Activated naive CD8-positive, alpha-beta T cell treated with anti-CD3 and anti-CD28 coated beads for 36 hours (primary cell): ENCODE measurements around the gene STXBP1. TPM values are rescaled to one million over a fixed set of nuclear protein-coding genes. Genes with fewer than 3 reads are reported as not detected.
"Not testable (repeated sequence)": the region's sequence is repeated elsewhere in the genome, so short reads cannot be mapped to it uniquely, and the experiment has no call there.

Experiments
- DNase-seq: peaks from one replicate; pipeline ENCODE4 v3.0.0; 2021
- H3K27ac Mint-ChIP-seq: one replicate; pipeline ENCODE4 v1.8.0; 2022; ENCODE audit warnings: mild to moderate bottlenecking, moderate library complexity, mixed read lengths
- H3K27me3 Mint-ChIP-seq: one replicate; pipeline ENCODE4 v1.8.0; 2022; ENCODE audit warnings: mild to moderate bottlenecking, mixed read lengths
- H3K36me3 Mint-ChIP-seq: one replicate; pipeline ENCODE4 v1.8.0; 2021; ENCODE audit warnings: mild to moderate bottlenecking, mixed read lengths
- H3K4me1 Mint-ChIP-seq: one replicate; pipeline ENCODE4 v1.8.0; 2021; ENCODE audit warnings: mixed read lengths
- H3K4me3 Mint-ChIP-seq: one replicate; pipeline ENCODE4 v1.8.0; 2022; ENCODE audit warnings: mild to moderate bottlenecking, moderate library complexity, mixed read lengths
- H3K9me3 Mint-ChIP-seq: one replicate; pipeline ENCODE4 v1.8.0; 2022; ENCODE audit warnings: mixed read lengths
- total RNA-seq, 2 experiments: library from RNA; stranded (reverse); gene quantifications; one replicate each; pipeline ENCODE4 v1.2.3, GENCODE V29; 2021

STXBP1 gene
- total RNA-seq, 2 experiments from 2014 or later = 18.8 to 19.9 TPM

GRCh38 chr9:127588740-127589506 is 23.2 kb upstream of the STXBP1 start:
- Mint-ChIP-seq H3K9me3 (no peaks in the 10 kb centered on the region), H3K27ac (no peak overlapping the region), H3K4me3 (no peak overlapping the region), H3K4me1 (peaks cover 4% of the 10 kb centered on the region), H3K36me3 (no peaks in the 10 kb centered on the region), H3K27me3 (peaks cover 11% of the 10 kb centered on the region)
- DNase-seq = no peak

GRCh38 chr9:127589955-127590370 is 22.1 kb upstream of the STXBP1 start:
- Mint-ChIP-seq H3K36me3 (no peaks in the 10 kb centered on the region), H3K27me3 (peaks cover 11% of the 10 kb centered on the region), H3K27ac (no peak overlapping the region), H3K4me1 (peaks cover 4% of the 10 kb centered on the region), H3K4me3 (no peak overlapping the region), H3K9me3 (no peaks in the 10 kb centered on the region)
- DNase-seq = no peak

- no peaks in the 10 kb centered on the region for H3K27me3 Mint-ChIP-seq
Measured at GRCh38 chr9:127595611-127596010, 16.5 kb upstream of the STXBP1 start.

DNA sequence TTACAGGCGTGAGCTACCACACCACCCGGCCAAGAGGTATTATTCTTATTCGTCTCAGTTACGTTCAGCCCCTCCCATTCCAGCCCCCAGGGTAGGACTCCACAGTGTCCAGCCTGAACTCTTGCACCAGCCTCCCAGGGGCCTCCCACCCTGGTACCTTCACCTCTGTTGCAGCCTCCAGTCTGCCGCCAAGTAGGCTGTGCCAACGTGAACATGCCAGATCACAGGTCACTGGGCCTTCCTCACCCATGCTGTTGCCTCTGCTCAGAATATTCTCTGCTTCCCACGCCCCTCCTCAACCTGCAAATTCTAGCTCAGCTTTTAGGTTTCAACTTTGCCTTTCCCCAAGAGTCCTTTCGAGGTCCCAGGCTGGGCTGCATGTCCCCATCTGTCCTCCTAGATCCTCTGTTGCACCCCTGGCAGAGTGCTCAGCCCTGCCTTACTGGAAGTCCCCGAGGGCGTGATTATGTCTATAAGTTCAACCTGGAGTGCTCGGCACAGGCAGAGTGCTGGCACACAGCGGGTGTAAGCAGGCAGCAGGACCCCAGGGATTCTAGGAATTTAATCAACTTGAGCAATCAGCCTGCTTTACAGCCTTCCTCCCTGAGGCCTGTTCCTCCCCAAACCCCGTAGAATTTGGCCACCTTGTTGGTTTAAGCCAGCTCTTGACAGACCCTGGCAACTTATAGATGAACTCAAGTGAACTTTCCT is 13.1 kb upstream of the STXBP1 start:
- no peak overlapping the region for H3K27ac Mint-ChIP-seq
- H3K4me1 Mint-ChIP-seq = no peaks in the 10 kb centered on the region
- H3K36me3 Mint-ChIP-seq = no peaks in the 10 kb centered on the region
- peaks cover 7% of the 10 kb centered on the region for H3K27me3 Mint-ChIP-seq
- H3K9me3 Mint-ChIP-seq = no peaks in the 10 kb centered on the region
- H3K4me3 Mint-ChIP-seq = no peak overlapping the region
- no peak for DNase-seq

More at GRCh38 chr9:127595611-127596010, 16.5 kb upstream of the STXBP1 start:
- H3K36me3 Mint-ChIP-seq = no peaks in the 10 kb centered on the region
- H3K27ac Mint-ChIP-seq = no peak overlapping the region
- H3K9me3 Mint-ChIP-seq = no peaks in the 10 kb centered on the region
- no peak overlapping the region for H3K4me3 Mint-ChIP-seq
- no peak for DNase-seq
- no peaks in the 10 kb centered on the region for H3K4me1 Mint-ChIP-seq

DNA sequence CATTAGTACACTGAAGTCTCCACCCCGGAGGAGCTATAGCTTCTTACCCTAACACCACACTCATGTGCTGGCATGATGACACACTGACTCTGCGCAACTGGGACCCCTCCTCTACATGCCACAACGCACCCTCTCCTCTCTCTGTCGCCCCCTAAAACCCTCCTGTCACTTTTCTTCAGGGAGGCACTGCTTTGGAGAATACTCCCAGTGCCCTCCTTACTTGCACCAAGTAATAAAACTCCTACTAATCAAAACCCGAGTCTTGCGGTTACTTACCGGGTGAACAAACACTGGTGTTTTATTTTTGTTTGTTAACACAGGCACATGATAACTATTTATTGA is 12.6 kb upstream of the STXBP1 start:
- H3K9me3 Mint-ChIP-seq = no peaks in the 10 kb centered on the region
- H3K36me3 Mint-ChIP-seq = no peaks in the 10 kb centered on the region
- H3K27ac Mint-ChIP-seq = no peak overlapping the region
- no peak overlapping the region for H3K4me3 Mint-ChIP-seq
- no peak for DNase-seq
- peaks cover 7% of the 10 kb centered on the region for H3K27me3 Mint-ChIP-seq
- no peaks in the 10 kb centered on the region for H3K4me1 Mint-ChIP-seq

DNA sequence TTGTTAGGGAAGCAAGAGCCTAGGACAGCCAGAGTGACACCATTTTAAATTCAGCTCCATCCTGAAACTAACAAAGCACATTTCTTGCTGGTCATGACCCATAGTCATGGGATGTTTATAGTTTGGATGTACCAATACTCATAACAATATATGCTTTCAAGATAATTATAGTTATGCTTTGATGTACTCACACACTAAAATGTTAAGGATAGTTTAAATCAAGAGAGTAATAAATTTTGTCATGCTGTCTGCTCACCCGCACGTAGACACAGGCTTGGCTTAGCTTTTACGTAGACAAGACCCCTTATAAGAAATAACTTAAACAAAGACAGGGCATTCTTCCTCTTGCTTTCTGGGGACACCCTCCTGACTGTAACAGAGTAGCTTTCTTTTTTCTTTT is 8.9 kb upstream of the STXBP1 start:
- Mint-ChIP-seq H3K9me3 (no peaks in the 10 kb centered on the region), H3K27me3 (peaks cover 7% of the 10 kb centered on the region), H3K4me1 (peaks cover 8% of the 10 kb centered on the region), H3K36me3 (no peaks in the 10 kb centered on the region), H3K4me3 (no peak overlapping the region), H3K27ac (no peak overlapping the region)
- no peak for DNase-seq

GRCh38 chr9:127606043-127606442 is 6.0 kb upstream of the STXBP1 start:
- H3K9me3 Mint-ChIP-seq = no peaks in the 10 kb centered on the region
- peaks cover 24% of the 10 kb centered on the region for H3K27me3 Mint-ChIP-seq
- no peak overlapping the region for H3K4me3 Mint-ChIP-seq
- H3K36me3 Mint-ChIP-seq = no peaks in the 10 kb centered on the region
- DNase-seq = no peak
- H3K4me1 Mint-ChIP-seq = peaks cover 12% of the 10 kb centered on the region
- no peak overlapping the region for H3K27ac Mint-ChIP-seq

GRCh38 chr9:127608104-127608966 is 3.7 kb upstream of the STXBP1 start:
- Mint-ChIP-seq H3K27me3 (peaks cover 17% of the 10 kb centered on the region), H3K4me1 (peaks cover 20% of the 10 kb centered on the region), H3K36me3 (no peaks in the 10 kb centered on the region), H3K4me3 (peak overlapping the region; percentile 81), H3K27ac (peak overlapping the region; percentile 71), H3K9me3 (no peaks in the 10 kb centered on the region)
- peak; percentile 84 for DNase-seq

DNA sequence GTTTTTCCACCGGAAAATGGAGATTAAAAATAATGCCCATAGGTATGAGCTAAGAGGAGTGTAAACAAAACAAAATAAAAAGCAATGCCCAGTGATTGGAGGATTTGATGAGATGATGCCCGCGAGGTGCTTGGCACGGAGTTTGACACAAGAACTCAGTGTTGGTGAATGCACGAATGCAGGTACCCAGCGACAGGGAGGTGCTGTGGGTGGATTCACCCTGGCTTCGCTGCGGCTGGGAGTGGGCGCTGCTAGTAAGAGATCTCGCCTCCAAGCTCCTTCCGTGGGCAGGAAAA is 526 bp upstream of the STXBP1 start:
- DNase-seq = no peak
- Mint-ChIP-seq H3K4me3 (peak overlapping the region; percentile 91), H3K9me3 (no peaks in the 10 kb centered on the region), H3K27me3 (peaks cover 24% of the 10 kb centered on the region), H3K27ac (peak overlapping the region; percentile 48), H3K4me1 (peaks cover 29% of the 10 kb centered on the region), H3K36me3 (no peaks in the 10 kb centered on the region)

- Mint-ChIP-seq H3K9me3 (no peaks in the 10 kb centered on the region), H3K27ac (no peak overlapping the region), H3K4me1 (peaks cover 23% of the 10 kb centered on the region)
Measured at GRCh38 chr9:127612939-127613582, 984 bp downstream of the STXBP1 start.

DNA sequence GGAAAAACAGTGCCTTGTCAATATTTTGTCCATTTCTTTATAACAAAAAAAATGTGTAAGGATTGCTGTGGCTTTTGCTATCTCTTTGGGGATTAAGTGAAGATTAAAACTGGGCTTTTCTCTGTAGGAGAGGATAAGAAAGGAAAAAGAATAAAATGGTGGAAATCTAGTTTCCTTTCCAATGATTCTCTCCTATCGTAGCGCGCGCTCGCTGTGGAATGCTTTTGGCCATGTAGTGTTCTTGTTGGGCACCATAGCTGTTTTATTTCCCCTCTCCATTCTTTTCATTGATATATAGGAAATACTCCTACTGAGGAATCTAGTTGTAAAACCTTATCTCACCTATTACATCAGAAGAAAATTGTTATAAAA is 1.5 kb downstream of the STXBP1 start:
- H3K27me3 Mint-ChIP-seq = peaks cover 24% of the 10 kb centered on the region
- peaks cover 20% of the 10 kb centered on the region for H3K4me1 Mint-ChIP-seq
- H3K27ac Mint-ChIP-seq = no peak overlapping the region
- H3K4me3 Mint-ChIP-seq = peak overlapping the region; percentile 79
- no peak for DNase-seq
- no peaks in the 10 kb centered on the region for H3K9me3 Mint-ChIP-seq
- H3K36me3 Mint-ChIP-seq = no peaks in the 10 kb centered on the region

More at GRCh38 chr9:127612939-127613582, 984 bp downstream of the STXBP1 start:
- Mint-ChIP-seq H3K4me3 (peak overlapping the region; percentile 79), H3K27me3 (peaks cover 24% of the 10 kb centered on the region), H3K36me3 (no peaks in the 10 kb centered on the region)
- DNase-seq = peak; percentile 48

GRCh38 chr9:127614961-127615360 is 2.9 kb downstream of the STXBP1 start:
- H3K4me1 Mint-ChIP-seq = peaks cover 17% of the 10 kb centered on the region
- H3K9me3 Mint-ChIP-seq = no peaks in the 10 kb centered on the region
- H3K27me3 Mint-ChIP-seq = peaks cover 11% of the 10 kb centered on the region
- no peak overlapping the region for H3K4me3 Mint-ChIP-seq
- no peak for DNase-seq
- H3K36me3 Mint-ChIP-seq = no peaks in the 10 kb centered on the region
- no peak overlapping the region for H3K27ac Mint-ChIP-seq

- H3K27ac Mint-ChIP-seq, H3K36me3 Mint-ChIP-seq, H3K9me3 Mint-ChIP-seq, H3K4me1 Mint-ChIP-seq, H3K27me3 Mint-ChIP-seq, H3K4me3 Mint-ChIP-seq, DNase-seq: not testable (repeated sequence)
Measured at GRCh38 chr9:127621339-127621970, 9.4 kb downstream of the STXBP1 start.

- H3K4me1 Mint-ChIP-seq = peaks cover 5% of the 10 kb centered on the region
- no peaks in the 10 kb centered on the region for H3K9me3 Mint-ChIP-seq
- H3K27ac Mint-ChIP-seq = no peak overlapping the region
- H3K36me3 Mint-ChIP-seq = no peaks in the 10 kb centered on the region
- no peak overlapping the region for H3K4me3 Mint-ChIP-seq
- no peak for DNase-seq
- no peaks in the 10 kb centered on the region for H3K27me3 Mint-ChIP-seq
Measured at GRCh38 chr9:127626752-127627493, 14.8 kb downstream of the STXBP1 start.
